Gastrocnemius medialis (tissue), 4 donors: ENCODE results near the gene EEF1G.

Experiments used
- POLR2A ChIP-seq, 2 donors: fragments of 450-650 bp; IDR thresholded peaks; one replicate each; pipeline ENCODE4 v1.6.1; 2017; ENCODE audit warnings: antibody characterized with exemption in 2 of 2, mild to moderate bottlenecking in 2 of 2, moderate library complexity in 2 of 2
- TF ChIP-seq, protein P1 (sequence below), 5 experiments: fragments of 450-650 bp in 3 of 5; fragments of 200-600 bp in 2 of 5; sonication (generic) in 2 of 5; IDR thresholded peaks in 4 of 5; conservative IDR thresholded peaks in 1 of 5; 1 replicate in 4 of 5; 2 replicates in 1 of 5; pipeline ENCODE4 v1.5.1; 2016 to 2019; ENCODE audit warnings: antibody characterized with exemption in 5 of 5, mild to moderate bottlenecking in 3 of 5, moderate library complexity in 3 of 5

DNA sequence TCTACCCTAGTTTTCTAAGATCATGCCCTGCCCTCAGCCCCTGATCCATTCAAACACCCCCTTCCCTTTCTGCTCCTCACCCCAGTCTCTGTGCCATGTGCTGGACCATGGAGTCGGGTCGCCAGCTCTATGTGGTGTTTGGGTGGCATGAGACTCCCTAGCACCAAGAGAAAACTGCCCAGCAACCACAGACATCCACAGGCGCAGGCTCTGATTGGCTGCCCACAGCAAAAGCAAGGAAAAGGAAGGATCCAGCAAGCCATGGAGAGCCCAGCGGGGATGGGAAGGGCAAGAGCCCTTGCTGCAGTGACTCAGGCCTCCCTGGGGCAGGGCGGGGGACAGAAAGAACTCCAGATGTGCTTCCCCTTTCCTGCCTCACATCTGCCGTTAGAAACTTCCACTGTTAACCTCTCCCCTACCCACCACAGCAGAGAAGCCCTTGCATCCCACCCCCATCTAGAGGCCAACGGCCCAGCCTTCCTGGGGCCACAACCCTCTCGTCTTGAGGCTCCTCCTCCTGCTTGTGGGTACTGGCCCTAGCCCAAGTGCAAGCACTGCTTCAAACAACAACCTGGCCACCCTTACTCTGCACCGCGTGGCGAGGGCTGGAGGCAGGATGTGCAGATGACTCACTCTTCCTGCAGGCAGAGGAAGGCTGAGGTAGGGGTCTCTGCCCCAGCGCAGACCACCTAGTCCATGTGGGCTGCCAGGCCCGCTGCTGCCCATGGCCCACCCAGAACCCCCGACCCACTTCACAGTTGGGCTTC is 17.4 kb downstream of the EEF1G start:
- TF ChIP-seq, protein P1, sequence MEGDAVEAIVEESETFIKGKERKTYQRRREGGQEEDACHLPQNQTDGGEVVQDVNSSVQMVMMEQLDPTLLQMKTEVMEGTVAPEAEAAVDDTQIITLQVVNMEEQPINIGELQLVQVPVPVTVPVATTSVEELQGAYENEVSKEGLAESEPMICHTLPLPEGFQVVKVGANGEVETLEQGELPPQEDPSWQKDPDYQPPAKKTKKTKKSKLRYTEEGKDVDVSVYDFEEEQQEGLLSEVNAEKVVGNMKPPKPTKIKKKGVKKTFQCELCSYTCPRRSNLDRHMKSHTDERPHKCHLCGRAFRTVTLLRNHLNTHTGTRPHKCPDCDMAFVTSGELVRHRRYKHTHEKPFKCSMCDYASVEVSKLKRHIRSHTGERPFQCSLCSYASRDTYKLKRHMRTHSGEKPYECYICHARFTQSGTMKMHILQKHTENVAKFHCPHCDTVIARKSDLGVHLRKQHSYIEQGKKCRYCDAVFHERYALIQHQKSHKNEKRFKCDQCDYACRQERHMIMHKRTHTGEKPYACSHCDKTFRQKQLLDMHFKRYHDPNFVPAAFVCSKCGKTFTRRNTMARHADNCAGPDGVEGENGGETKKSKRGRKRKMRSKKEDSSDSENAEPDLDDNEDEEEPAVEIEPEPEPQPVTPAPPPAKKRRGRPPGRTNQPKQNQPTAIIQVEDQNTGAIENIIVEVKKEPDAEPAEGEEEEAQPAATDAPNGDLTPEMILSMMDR (IDR thresholded peaks at IDR 0.05 in 4 of 5, conservative IDR thresholded peaks at IDR 0.05 in 1 of 5) = no peak
- peak in 1 of 2 donors; percentile 35 for TF ChIP-seq POLR2A (IDR thresholded peaks at IDR 0.05)
